Measurements from ENCODE around the gene ABHD14A. TPM values are rescaled to one million over a fixed set of nuclear protein-coding genes. Genes with fewer than 3 reads are reported as not detected.

The ABHD14A gene
- polyA plus RNA-seq, 1 donor (not counting 4 experiments of a cell fraction or from before 2014, with no cell fraction given) = 6.9 TPM

- peaks cover 1% of the 10 kb centered on the region in 2 experiments for H3K36me3 ChIP-seq (ENCODE audit: control insufficient read depth in 2 of 2, extremely low read depth in 1 of 2, insufficient read depth in 2 of 2, low read length in 2 of 2)
- peaks cover 16% of the 10 kb centered on the region for H3K4me1 ChIP-seq (ENCODE audit: control insufficient read depth, extremely low read depth, insufficient read depth, low read length)
- TF ChIP-seq CTCF (optimal IDR thresholded peaks at IDR 0.05 in 1 of 3, IDR thresholded peaks at IDR 0.05 in 1 of 3, conservative IDR thresholded peaks at IDR 0.05 in 1 of 3; ENCODE audit: extremely low read depth in 1 of 3, insufficient read depth in 2 of 3, low read length in 3 of 3) (no peak), EZH2 (IDR thresholded peaks at IDR 0.05; ENCODE audit: low read length) (no peak)
- H3K9me3 ChIP-seq (ENCODE audit: control insufficient read depth, low read depth, low read length) = no peaks in the 10 kb centered on the region
- no peak overlapping the region for H3K4me3 ChIP-seq (ENCODE audit: control insufficient read depth in 2 of 3, extremely low read depth in 1 of 3, insufficient read depth in 2 of 3, low read depth in 1 of 3, low read length in 3 of 3)
- H4K20me1 ChIP-seq (ENCODE audit: control insufficient read depth, extremely low read depth, insufficient read depth, low read length) = no peaks in the 10 kb centered on the region
- no peaks in the 10 kb centered on the region for H3K9me1 ChIP-seq (ENCODE audit: control insufficient read depth, extremely low read depth, insufficient read depth, low read length)
- no peak overlapping the region for H2AFZ ChIP-seq (ENCODE audit: control insufficient read depth, low read length)
- peaks cover 14% of the 10 kb centered on the region for H3K79me2 ChIP-seq (ENCODE audit: control insufficient read depth, insufficient read depth, low read length)
- dilution Hi-C loops (cut with MboI; ENCODE audit: extremely low pct_ligation_motif_present, low sequenced_read_pairs) = no loop called here
- DNase-seq (ENCODE audit: low read depth, low spot score) = no peak
- no peaks in the 10 kb centered on the region for H3K27me3 ChIP-seq (ENCODE audit: control insufficient read depth, extremely low read depth, insufficient read depth, low read length)
- H3K4me2 ChIP-seq (ENCODE audit: control insufficient read depth, extremely low read depth, insufficient read depth, low read depth, low read length) = no peak overlapping the region
- no peak overlapping the region for H3K27ac ChIP-seq (ENCODE audit: control insufficient read depth, insufficient read depth, low read length)
- H3K9ac ChIP-seq (ENCODE audit: control insufficient read depth, extremely low read depth, insufficient read depth, low read length) = no peak overlapping the region
- FAIRE-seq = no peak
These were observed 29.6 kb upstream of the ABHD14A start for GRCh38 chr3:51945031-51945840.

GRCh38 chr3:51945926-51946705 is 28.7 kb upstream of the ABHD14A start:
- H3K9ac ChIP-seq (ENCODE audit: control insufficient read depth, extremely low read depth, insufficient read depth, low read length) = no peak overlapping the region
- H3K4me3 ChIP-seq (ENCODE audit: control insufficient read depth in 2 of 3, extremely low read depth in 1 of 3, insufficient read depth in 2 of 3, low read depth in 1 of 3, low read length in 3 of 3) = no peak overlapping the region
- H3K9me1 ChIP-seq (ENCODE audit: control insufficient read depth, extremely low read depth, insufficient read depth, low read length) = no peaks in the 10 kb centered on the region
- no peaks in the 10 kb centered on the region for H3K9me3 ChIP-seq (ENCODE audit: control insufficient read depth, low read depth, low read length)
- peaks cover 10% of the 10 kb centered on the region for H3K4me1 ChIP-seq (ENCODE audit: control insufficient read depth, extremely low read depth, insufficient read depth, low read length)
- dilution Hi-C loops (cut with MboI; ENCODE audit: extremely low pct_ligation_motif_present, low sequenced_read_pairs) = no loop called here
- no peaks in the 10 kb centered on the region for H4K20me1 ChIP-seq (ENCODE audit: control insufficient read depth, extremely low read depth, insufficient read depth, low read length)
- no peak overlapping the region for H2AFZ ChIP-seq (ENCODE audit: control insufficient read depth, low read length)
- FAIRE-seq (no peak), DNase-seq (ENCODE audit: low read depth, low spot score) (no peak)
- peaks cover 0 to 1% of the 10 kb centered on the region in 2 experiments for H3K36me3 ChIP-seq (ENCODE audit: control insufficient read depth in 2 of 2, extremely low read depth in 1 of 2, insufficient read depth in 2 of 2, low read length in 2 of 2)
- peaks cover 5% of the 10 kb centered on the region for H3K79me2 ChIP-seq (ENCODE audit: control insufficient read depth, insufficient read depth, low read length)
- H3K27me3 ChIP-seq (ENCODE audit: control insufficient read depth, extremely low read depth, insufficient read depth, low read length) = peaks cover 2% of the 10 kb centered on the region
- no peak overlapping the region for H3K27ac ChIP-seq (ENCODE audit: control insufficient read depth, insufficient read depth, low read length)
- no peak overlapping the region for H3K4me2 ChIP-seq (ENCODE audit: control insufficient read depth, extremely low read depth, insufficient read depth, low read depth, low read length)
- TF ChIP-seq EZH2 (IDR thresholded peaks at IDR 0.05; ENCODE audit: low read length) (no peak), CTCF (optimal IDR thresholded peaks at IDR 0.05 in 1 of 3, IDR thresholded peaks at IDR 0.05 in 1 of 3, conservative IDR thresholded peaks at IDR 0.05 in 1 of 3; ENCODE audit: extremely low read depth in 1 of 3, insufficient read depth in 2 of 3, low read length in 3 of 3) (no peak)

All from keratinocyte (primary cell).